Endodermal cell (in vitro differentiated cells): ENCODE measurements around the gene CCDC184. TPM values are rescaled to one million over a fixed set of nuclear protein-coding genes. Genes with fewer than 3 reads are reported as not detected.
A peak's percentile ranks its signal among the peaks of the same experiment; 100 is the strongest.
"Not testable (repeated sequence)": the region's sequence is repeated elsewhere in the genome, so short reads cannot be mapped to it uniquely, and the experiment has no call there.

Experiments used
- DNase-seq: peaks from one replicate; pipeline ENCODE4 v3.0.0-alpha.2; 2017
- H3K27ac ChIP-seq: 2 replicates; pipeline ENCODE4 v1.5.1; 2013; ENCODE audit warnings: mild to moderate bottlenecking, low read depth, low read length, moderate library complexity
- H3K27me3 ChIP-seq: 2 replicates; pipeline ENCODE4 v1.6.1; 2013; ENCODE audit warnings: mild to moderate bottlenecking, low read length, moderate library complexity; ENCODE audit not compliant: insufficient read depth, control insufficient read depth, poor library complexity, severe bottlenecking
- H3K36me3 ChIP-seq: 2 replicates; pipeline ENCODE4 v1.7.0; 2013; ENCODE audit warnings: mild to moderate bottlenecking, low read length, moderate library complexity; ENCODE audit not compliant: control insufficient read depth, insufficient read depth
- H3K4me1 ChIP-seq: one replicate; pipeline ENCODE4 v1.7.0; 2013; ENCODE audit warnings: low read length; ENCODE audit not compliant: control insufficient read depth, insufficient read depth
- H3K4me3 ChIP-seq: 2 replicates; pipeline ENCODE4 v1.5.1; 2013; ENCODE audit warnings: mild to moderate bottlenecking, low read length, moderate library complexity
- H3K9ac ChIP-seq: 2 replicates; pipeline ENCODE4 v1.6.1; 2013; ENCODE audit warnings: mild to moderate bottlenecking, low read length, moderate library complexity; ENCODE audit not compliant: poor library complexity, severe bottlenecking; ENCODE audit errors: extremely low read depth
- H3K9me3 ChIP-seq: 2 replicates; pipeline ENCODE4 v1.6.1; 2013; ENCODE audit warnings: mild to moderate bottlenecking, low read length, moderate library complexity; ENCODE audit not compliant: control insufficient read depth
- H3K27ac Mint-ChIP-seq: 2 replicates; pipeline ENCODE4 v1.8.0; 2020; ENCODE audit warnings: mixed read lengths
- H3K27me3 Mint-ChIP-seq: 2 replicates; pipeline ENCODE4 v1.8.0; 2021; ENCODE audit warnings: mild to moderate bottlenecking, mixed read lengths; ENCODE audit not compliant: insufficient read depth
- H3K36me3 Mint-ChIP-seq: 2 replicates; pipeline ENCODE4 v1.8.0; 2020; ENCODE audit warnings: low read depth, mixed read lengths
- H3K4me1 Mint-ChIP-seq: 2 replicates; pipeline ENCODE4 v1.8.0; 2020; ENCODE audit warnings: mixed read lengths
- H3K4me3 Mint-ChIP-seq: 2 replicates; pipeline ENCODE4 v1.8.0; 2020; ENCODE audit warnings: mild to moderate bottlenecking, moderate library complexity, mixed read lengths
- H3K9me3 Mint-ChIP-seq: 2 replicates; pipeline ENCODE4 v1.8.0; 2020; ENCODE audit warnings: mild to moderate bottlenecking, mixed read lengths
- CTCF ChIP-seq: fragments of 200-600 bp; sonication (generic); conservative IDR thresholded peaks from 2 replicates; pipeline ENCODE4 v1.5.0; 2021; ENCODE audit warnings: antibody characterized with exemption, mild to moderate bottlenecking
- WGBS, 2 experiments: methylation state at CpG; one replicate each; pipeline versions ENCODE4 v1.1.5 to v1.1.7; 2013; ENCODE audit warnings: missing lambda C conversion rate in 2 of 2, mixed read lengths in 1 of 2; ENCODE audit not compliant: insufficient coverage in 1 of 2, insufficient read length in 1 of 2; 5-methylcytosine and 5-hydroxymethylcytosine counted together
- total RNA-seq, 2 donors: library from RNA; stranded (reverse); fragmentation: NEBNext Ultra II Directional in 1 of 2; extraction: Animal tissue kit (Norgen Biotek cat#: 25700) in 1 of 2; gene quantifications; 2 replicates in 1 of 2; 3 replicates in 1 of 2; pipeline ENCODE4 v1.2.1, GENCODE V29; 2021

CCDC184 gene
- total RNA-seq, 2 donors from 2014 or later: not detected

- DNase-seq: peak; percentile 60
- H3K9me3 Mint-ChIP-seq: no peaks in the 10 kb centered on the region
- no peaks in the 10 kb centered on the region for H3K27me3 Mint-ChIP-seq
- peaks cover 80% of the 10 kb centered on the region for H3K36me3 Mint-ChIP-seq
- WGBS, 2 experiments: 91 to 100% methylated on average over 1 to 2 of the region's 2 CpGs
- peaks cover 13% of the 10 kb centered on the region for H3K4me1 Mint-ChIP-seq
- no peak overlapping the region for H3K9ac ChIP-seq
- no peak overlapping the region for H3K27ac Mint-ChIP-seq
- peak; percentile 30 for TF ChIP-seq CTCF
- H3K4me3 ChIP-seq: peak overlapping the region; percentile 37
- no peak overlapping the region for H3K4me3 Mint-ChIP-seq
- H3K4me1 ChIP-seq: peaks cover 4% of the 10 kb centered on the region
- H3K27ac ChIP-seq: no peak overlapping the region
- H3K9me3 ChIP-seq: peaks cover 21% of the 10 kb centered on the region
- H3K27me3 ChIP-seq: peaks cover 8% of the 10 kb centered on the region
- H3K36me3 ChIP-seq: peaks cover 85% of the 10 kb centered on the region
These were observed 39.5 kb upstream of the CCDC184 start for GRCh38 chr12:48143898-48144297.

- no peak overlapping the region for H3K27ac ChIP-seq
- H3K4me3 ChIP-seq: no peak overlapping the region
- H3K4me1 ChIP-seq: peaks cover 4% of the 10 kb centered on the region
- H3K9me3 ChIP-seq: peaks cover 21% of the 10 kb centered on the region
- Mint-ChIP-seq H3K4me1 (peaks cover 18% of the 10 kb centered on the region), H3K4me3 (no peak overlapping the region), H3K9me3 (no peaks in the 10 kb centered on the region), H3K36me3 (peaks cover 75% of the 10 kb centered on the region), H3K27me3 (no peaks in the 10 kb centered on the region), H3K27ac (no peak overlapping the region)
- peaks cover 74% of the 10 kb centered on the region for H3K36me3 ChIP-seq
- WGBS, 2 experiments: 88% methylated on average over 1 of the region's 1 CpG; no CpG with 5 or more reads in 1 of the 2 experiments
- DNase-seq: no peak
- no peak overlapping the region for H3K9ac ChIP-seq
- peaks cover 14% of the 10 kb centered on the region for H3K27me3 ChIP-seq
- TF ChIP-seq CTCF: no peak
These were observed 37.5 kb upstream of the CCDC184 start for GRCh38 chr12:48145981-48146380.

- no peak overlapping the region for H3K9ac ChIP-seq
- H3K4me3 Mint-ChIP-seq: no peak overlapping the region
- H3K36me3 ChIP-seq: peaks cover 26% of the 10 kb centered on the region
- peak; percentile 22 for DNase-seq
- peaks cover 5% of the 10 kb centered on the region for H3K4me1 Mint-ChIP-seq
- 93 to 100% methylated on average over 2 of the region's 2 CpGs for WGBS, 2 experiments
- no peak overlapping the region for H3K27ac Mint-ChIP-seq
- no peak for TF ChIP-seq CTCF
- peaks cover 29% of the 10 kb centered on the region for H3K36me3 Mint-ChIP-seq
- no peak overlapping the region for H3K27ac ChIP-seq
- peaks cover 21% of the 10 kb centered on the region for H3K27me3 ChIP-seq
- H3K9me3 Mint-ChIP-seq: no peaks in the 10 kb centered on the region
- H3K27me3 Mint-ChIP-seq: no peaks in the 10 kb centered on the region
- no peak overlapping the region for H3K4me3 ChIP-seq
- no peaks in the 10 kb centered on the region for H3K4me1 ChIP-seq
- H3K9me3 ChIP-seq: no peaks in the 10 kb centered on the region
These were observed 32.2 kb upstream of the CCDC184 start for GRCh38 chr12:48151103-48151771.

- H3K4me3 Mint-ChIP-seq, H3K27ac Mint-ChIP-seq, H3K9me3 Mint-ChIP-seq, H3K27me3 Mint-ChIP-seq, H3K27ac ChIP-seq, H3K36me3 Mint-ChIP-seq, H3K4me3 ChIP-seq, H3K27me3 ChIP-seq, H3K4me1 Mint-ChIP-seq, H3K36me3 ChIP-seq, H3K4me1 ChIP-seq, H3K9me3 ChIP-seq, H3K9ac ChIP-seq: not testable (repeated sequence)
- peak; percentile 17 for DNase-seq
- WGBS, 2 experiments: 95 to 100% methylated on average over 3 to 4 of the region's 5 CpGs
These were observed 27.7 kb upstream of the CCDC184 start for GRCh38 chr12:48155786-48156185.
